Gastrocnemius medialis (tissue), 4 donors: Measurements from ENCODE around the gene ADCY5.

Source experiments
- CTCF ChIP-seq, 5 experiments: fragments of 450-650 bp in 3 of 5; fragments of 200-600 bp in 2 of 5; sonication (generic) in 2 of 5; IDR thresholded peaks in 4 of 5; conservative IDR thresholded peaks in 1 of 5; 1 replicate in 4 of 5; 2 replicates in 1 of 5; pipeline ENCODE4 v1.5.1; 2016 to 2019; ENCODE audit warnings: antibody characterized with exemption in 5 of 5, mild to moderate bottlenecking in 3 of 5, moderate library complexity in 3 of 5
- POLR2A ChIP-seq, 2 donors: fragments of 450-650 bp; IDR thresholded peaks; one replicate each; pipeline ENCODE4 v1.6.1; 2017; ENCODE audit warnings: antibody characterized with exemption in 2 of 2, mild to moderate bottlenecking in 2 of 2, moderate library complexity in 2 of 2

- no peak for TF ChIP-seq CTCF (IDR thresholded peaks at IDR 0.05 in 4 of 5, conservative IDR thresholded peaks at IDR 0.05 in 1 of 5)
- no peak for TF ChIP-seq POLR2A (IDR thresholded peaks at IDR 0.05)
Measured at GRCh38 chr3:123385981-123386380, 62.9 kb downstream of the ADCY5 start.
